ENCODE results near the gene FOXK1.

The FOXK1 gene

GRCh38 chr7:4766666-4767519 lies 84.8 kb downstream of the FOXK1 start:
- no peak for DNase-seq

GRCh38 chr7:4768597-4769569 lies 86.8 kb downstream of the FOXK1 start:
- no peak for DNase-seq

- DNase-seq, result no peak
These were observed 87.7 kb downstream of the FOXK1 start for GRCh38 chr7:4769761-4770160.

- no peak for DNase-seq
These were observed 88.8 kb downstream of the FOXK1 start for GRCh38 chr7:4770886-4771285.

GRCh38 chr7:4771737-4772136 lies 89.6 kb downstream of the FOXK1 start:
- no peak for DNase-seq

GRCh38 chr7:4772306-4772705 lies 90.2 kb downstream of the FOXK1 start:
- DNase-seq, result no peak

GRCh38 chr7:4774007-4774406 lies 91.9 kb downstream of the FOXK1 start:
- DNase-seq, result no peak

GRCh38 chr7:4774658-4775249 lies 92.7 kb downstream of the FOXK1 start:
- DNase-seq, result peak; percentile 62

GRCh38 chr7:4775250-4775847 lies 93.3 kb downstream of the FOXK1 start, which contains the start of gene AP5Z1:
AP5Z1 (plus strand) TSS chr7:4775623; CDS start chr7:4775716, 93 bp downstream.
- DNase-seq, result peak; percentile 97

GRCh38 chr7:4775848-4776623 lies 93.9 kb downstream of the FOXK1 start:
- DNase-seq, result peak; percentile 48

- DNase-seq, result no peak
These were observed 97.0 kb downstream of the FOXK1 start for GRCh38 chr7:4779118-4779517.

- DNase-seq, result no peak
These were observed 99.4 kb downstream of the FOXK1 start for GRCh38 chr7:4781366-4782069.

- no peak for DNase-seq
These were observed 100.5 kb downstream of the FOXK1 start for GRCh38 chr7:4782333-4783291.

- no peak for DNase-seq
These were observed 101.2 kb downstream of the FOXK1 start for GRCh38 chr7:4783292-4783652.

GRCh38 chr7:4783762-4784351 lies 101.8 kb downstream of the FOXK1 start:
- DNase-seq, result no peak

GRCh38 chr7:4784799-4785198 lies 102.7 kb downstream of the FOXK1 start:
- DNase-seq, result no peak

- DNase-seq, result no peak
These were observed 103.3 kb downstream of the FOXK1 start for GRCh38 chr7:4785371-4785770.

GRCh38 chr7:4786015-4786414 lies 103.9 kb downstream of the FOXK1 start:
- DNase-seq, result no peak

GRCh38 chr7:4787541-4787940 lies 105.4 kb downstream of the FOXK1 start:
- DNase-seq, result no peak

All from NCI-H82 (cell line).